Thyroid gland (tissue), 4 donors: Measurements from ENCODE around the gene ACVR2A.

Experiments
- POLR2A ChIP-seq, 2 donors: fragments of 450-650 bp; IDR thresholded peaks; one replicate each; pipeline ENCODE4 v1.6.1; 2017; ENCODE audit warnings: antibody characterized with exemption in 2 of 2, mild to moderate bottlenecking in 2 of 2, moderate library complexity in 1 of 2
- TF ChIP-seq, protein P1 (sequence below), 6 experiments: fragments of 200-600 bp in 3 of 6; fragments of 450-650 bp in 3 of 6; sonication (generic) in 3 of 6; IDR thresholded peaks; one replicate each; pipeline ENCODE4 v1.5.1; 2016 to 2019; ENCODE audit warnings: antibody characterized with exemption in 6 of 6, mild to moderate bottlenecking in 2 of 6, inconsistent platforms in 1 of 6, moderate library complexity in 1 of 6

DNA sequence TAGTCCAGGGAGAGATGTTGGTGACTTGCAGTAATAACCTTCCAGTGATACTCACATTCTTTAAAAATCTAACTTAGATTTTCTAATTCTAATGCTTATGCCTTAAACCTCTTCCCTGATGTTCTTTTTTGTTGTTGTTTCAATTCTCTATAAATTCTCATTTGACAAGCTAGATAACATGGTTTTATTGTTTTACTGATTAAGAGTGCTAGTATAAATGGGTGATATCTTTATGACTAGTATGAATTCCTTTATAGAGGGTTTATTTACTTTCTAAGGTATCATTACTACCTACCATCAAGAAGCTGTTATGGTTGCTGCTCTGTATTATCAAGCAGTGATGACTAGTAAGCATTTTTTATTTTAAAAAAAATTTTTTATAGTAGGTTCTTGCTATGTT lies 35.0 kb downstream of the ACVR2A start:
- TF ChIP-seq, protein P1, sequence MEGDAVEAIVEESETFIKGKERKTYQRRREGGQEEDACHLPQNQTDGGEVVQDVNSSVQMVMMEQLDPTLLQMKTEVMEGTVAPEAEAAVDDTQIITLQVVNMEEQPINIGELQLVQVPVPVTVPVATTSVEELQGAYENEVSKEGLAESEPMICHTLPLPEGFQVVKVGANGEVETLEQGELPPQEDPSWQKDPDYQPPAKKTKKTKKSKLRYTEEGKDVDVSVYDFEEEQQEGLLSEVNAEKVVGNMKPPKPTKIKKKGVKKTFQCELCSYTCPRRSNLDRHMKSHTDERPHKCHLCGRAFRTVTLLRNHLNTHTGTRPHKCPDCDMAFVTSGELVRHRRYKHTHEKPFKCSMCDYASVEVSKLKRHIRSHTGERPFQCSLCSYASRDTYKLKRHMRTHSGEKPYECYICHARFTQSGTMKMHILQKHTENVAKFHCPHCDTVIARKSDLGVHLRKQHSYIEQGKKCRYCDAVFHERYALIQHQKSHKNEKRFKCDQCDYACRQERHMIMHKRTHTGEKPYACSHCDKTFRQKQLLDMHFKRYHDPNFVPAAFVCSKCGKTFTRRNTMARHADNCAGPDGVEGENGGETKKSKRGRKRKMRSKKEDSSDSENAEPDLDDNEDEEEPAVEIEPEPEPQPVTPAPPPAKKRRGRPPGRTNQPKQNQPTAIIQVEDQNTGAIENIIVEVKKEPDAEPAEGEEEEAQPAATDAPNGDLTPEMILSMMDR (IDR thresholded peaks at IDR 0.05): no peak
- TF ChIP-seq POLR2A (IDR thresholded peaks at IDR 0.05): no peak
